HT1080 (cell line): ENCODE measurements around the gene CBX6. TPM values are rescaled to one million over a fixed set of nuclear protein-coding genes. Genes with fewer than 3 reads are reported as not detected.

Source experiments
- DNase-seq: peaks from one replicate; pipeline ENCODE4 v3.0.0-alpha.2; 2015; ENCODE audit warnings: low read depth
- total RNA-seq: library from RNA; depleted of rRNA; stranded (reverse); fragments of >200 nt; shearing (Covaris generic); gene quantifications from 2 replicates; pipeline ENCODE4 v1.2.3, GENCODE V29; 2014; rRNA removed

The CBX6 gene
- total RNA-seq, 1 experiment from 2014 or later, result 46.7 TPM

DNA sequence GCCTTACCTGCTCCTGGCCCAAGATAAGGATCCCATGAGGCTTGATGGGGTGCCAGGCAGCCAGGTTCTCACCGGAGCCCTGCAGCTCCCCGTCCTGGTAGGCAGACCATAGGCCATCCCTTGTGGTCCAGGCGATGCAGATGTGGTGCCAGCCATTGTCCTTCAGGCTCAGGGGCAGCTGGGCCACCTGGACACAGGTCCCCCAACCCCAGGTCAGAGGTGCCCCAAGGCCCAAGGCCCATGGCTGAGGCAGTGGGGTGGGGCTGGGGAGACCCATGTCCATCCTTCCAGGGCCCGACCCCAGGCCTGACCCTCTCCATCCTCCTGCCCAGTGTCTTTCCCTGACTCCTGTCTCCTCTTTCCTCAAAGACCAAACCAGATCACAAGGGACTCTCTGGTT is 48.9 kb downstream of the CBX6 start:
- DNase-seq, result no peak

DNA sequence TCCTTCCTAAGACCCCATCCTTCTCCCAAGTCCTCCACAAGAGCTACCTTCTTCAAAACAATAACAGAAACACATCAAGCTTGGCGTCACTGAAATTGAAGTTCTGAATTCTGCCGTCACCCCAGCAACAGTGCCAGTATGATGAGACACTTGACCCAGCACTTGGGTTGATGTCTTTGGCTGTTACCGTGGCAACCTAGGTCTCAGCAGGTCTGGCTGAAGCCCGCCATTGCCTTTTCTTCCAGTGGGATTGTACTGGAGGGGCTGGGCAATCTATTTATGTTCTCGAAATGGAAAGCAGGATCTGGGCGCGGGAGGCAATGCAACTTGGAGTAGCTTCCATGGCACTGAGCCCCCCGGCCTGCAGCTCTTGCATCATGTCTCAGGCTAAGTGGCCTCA is 52.0 kb downstream of the CBX6 start:
- DNase-seq, result no peak

DNA sequence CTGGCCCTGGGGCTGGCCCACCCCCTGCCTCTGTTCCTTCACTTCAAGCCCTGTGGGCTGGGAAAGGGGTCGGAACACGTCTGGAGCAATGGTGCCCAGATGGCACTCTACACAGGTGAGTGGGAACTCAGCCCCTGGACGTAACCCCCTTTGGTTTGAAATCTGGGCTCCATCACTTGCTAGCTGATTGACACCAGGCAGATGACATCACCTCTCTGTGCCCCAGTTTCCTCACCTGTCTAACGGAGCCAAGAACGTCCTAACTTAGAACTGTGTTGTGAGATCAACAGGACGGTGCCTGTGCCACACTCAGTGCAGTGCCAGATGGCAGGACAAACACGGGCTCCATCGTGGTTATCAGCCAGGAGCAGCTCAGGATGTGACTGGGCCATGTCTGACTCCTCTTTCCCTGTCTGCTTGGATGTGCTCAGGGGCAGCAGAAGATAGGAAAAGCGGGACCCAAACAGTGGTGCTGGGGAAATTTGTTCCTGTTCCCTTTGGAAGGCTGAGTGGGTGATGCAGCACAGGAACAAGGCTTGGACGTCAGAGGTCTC is 52.6 kb downstream of the CBX6 start:
- no peak for DNase-seq

DNA sequence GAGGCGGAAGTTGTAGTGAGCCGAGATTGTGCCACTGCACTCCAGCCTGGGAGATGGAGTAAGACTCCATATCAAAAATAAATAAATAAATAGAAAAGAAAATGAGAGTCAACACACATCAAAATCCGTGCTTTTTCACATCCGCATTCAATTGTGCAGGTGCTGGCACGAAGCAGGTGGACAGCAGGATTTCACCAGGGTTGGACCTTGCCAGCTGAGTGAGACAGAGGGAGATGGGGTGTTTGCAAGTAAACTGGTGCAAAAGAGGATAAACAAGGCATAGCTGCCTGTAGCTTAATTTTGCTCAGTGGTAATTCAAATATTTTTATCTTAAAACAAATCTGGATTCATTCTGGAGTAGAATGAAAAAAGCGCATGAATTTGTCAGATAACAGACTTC is 54.8 kb downstream of the CBX6 start:
- no peak for DNase-seq

DNA sequence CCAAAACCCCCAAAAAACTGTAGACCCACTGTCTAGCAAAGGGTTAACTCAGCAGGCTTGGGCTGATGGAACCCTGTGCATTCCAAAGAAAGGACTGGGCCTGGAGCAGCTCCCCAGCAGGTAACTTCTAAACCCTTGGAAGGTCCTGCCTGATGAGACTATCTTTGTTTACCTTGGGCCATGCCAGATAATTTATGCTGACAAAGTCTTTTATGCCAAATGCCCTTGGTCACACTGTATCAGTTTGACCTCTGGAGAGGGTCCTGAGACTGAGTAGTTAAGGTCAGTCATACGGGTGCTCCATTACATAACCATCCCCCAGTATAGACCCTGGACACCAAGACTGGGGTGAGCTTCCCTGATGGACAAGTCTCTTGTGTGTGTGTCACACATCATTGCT is 56.2 kb downstream of the CBX6 start:
- no peak for DNase-seq

Other genes starting within 250 kb of the CBX6 start
- 0.07 TPM in 1 of 2 replicates, not detected in the other for gene FAM227A, start 215.8 kb downstream of the CBX6 start, total RNA-seq
- 7.8 and 12.2 TPM in 2 replicates for gene CBY1, start 215.6 kb downstream of the CBX6 start, total RNA-seq
- gene TOMM22, start 190.3 kb downstream of the CBX6 start, total RNA-seq, result 130 and 134 TPM in 2 replicates
- gene JOSD1, start 171.3 kb downstream of the CBX6 start, total RNA-seq, result 47.1 and 57.2 TPM in 2 replicates
- gene GTPBP1, start 166.3 kb downstream of the CBX6 start, total RNA-seq, result 24.8 and 28.8 TPM in 2 replicates
- gene SUN2, start 116.2 kb downstream of the CBX6 start, total RNA-seq, result 84.8 and 87.9 TPM in 2 replicates
- gene DNAL4, start 78.1 kb downstream of the CBX6 start, total RNA-seq, result 3.1 and 6.9 TPM in 2 replicates
- 2.6 and 2.9 TPM in 2 replicates for gene NPTXR, start 28.2 kb downstream of the CBX6 start, total RNA-seq
- not detected in 2 replicates for gene APOBEC3A, start 85.4 kb upstream of the CBX6 start, total RNA-seq
- 6.5 and 13.1 TPM in 2 replicates for gene APOBEC3B, start 110.1 kb upstream of the CBX6 start, total RNA-seq
- 4.3 and 7.1 TPM in 2 replicates for gene APOBEC3C, start 142.0 kb upstream of the CBX6 start, total RNA-seq
- gene APOBEC3D, start 148.9 kb upstream of the CBX6 start, total RNA-seq, result 0.27 TPM in 1 of 2 replicates, not detected in the other
- gene APOBEC3F, start 168.6 kb upstream of the CBX6 start, total RNA-seq, result 1.1 and 1.9 TPM in 2 replicates
- 8.0 and 11.3 TPM in 2 replicates for gene APOBEC3G, start 205.1 kb upstream of the CBX6 start, total RNA-seq
- gene APOBEC3H, start 225.0 kb upstream of the CBX6 start, total RNA-seq, result 0.24 and 0.60 TPM in 2 replicates